Activated naive CD8-positive, alpha-beta T cell treated with anti-CD3 and anti-CD28 coated beads, Interleukin-2, amount 10 ng/mL, durations not matched to agents 7 days and 5 days (primary cell): ENCODE data around the gene CAD. TPM values are rescaled to one million over a fixed set of nuclear protein-coding genes. Genes with fewer than 3 reads are reported as not detected.
"Not testable (repeated sequence)": the region's sequence is repeated elsewhere in the genome, so short reads cannot be mapped to it uniquely, and the experiment has no call there.

ENCODE experiments used
- ATAC-seq: fragments of 150-1000 bp; cut with Tn5 transposase; one replicate; pipeline ENCODE4 v1.10.0; 2021; ENCODE audit warnings: low read depth, moderate library complexity
- POLR2A ChIA-PET: fragments of 350-600 bp; sonication (Branson Sonifier 250); formaldehyde crosslinking; loops from one replicate; lab custom pipeline; 2021; ENCODE audit warnings: antibody characterized with exemption; lab: Charles Lee
- DNase-seq: peaks from one replicate; pipeline ENCODE4 v3.0.0; 2021
- H3K27ac Mint-ChIP-seq: one replicate; pipeline ENCODE4 v1.8.0; 2022; ENCODE audit warnings: mild to moderate bottlenecking, mixed read lengths
- H3K27me3 Mint-ChIP-seq: one replicate; pipeline ENCODE4 v1.8.0; 2022; ENCODE audit warnings: mild to moderate bottlenecking, moderate library complexity, mixed read lengths
- H3K36me3 Mint-ChIP-seq: one replicate; pipeline ENCODE4 v1.8.0; 2021; ENCODE audit warnings: mild to moderate bottlenecking, mixed read lengths
- H3K4me1 Mint-ChIP-seq: one replicate; pipeline ENCODE4 v1.8.0; 2021; ENCODE audit warnings: mixed read lengths
- H3K4me3 Mint-ChIP-seq: one replicate; pipeline ENCODE4 v1.8.0; 2022; ENCODE audit warnings: mild to moderate bottlenecking, moderate library complexity, mixed read lengths
- H3K9me3 Mint-ChIP-seq: one replicate; pipeline ENCODE4 v1.8.0; 2021; ENCODE audit warnings: mixed read lengths
- total RNA-seq, 2 experiments: library from RNA; stranded (reverse); gene quantifications; one replicate each; pipeline ENCODE4 v1.2.3, GENCODE V29; 2021

The CAD gene
- total RNA-seq, 2 experiments from 2014 or later = 60.1 to 60.4 TPM

GRCh38 chr2:27271631-27272340 is 54.6 kb downstream of the CAD start:
- Mint-ChIP-seq H3K36me3 (no peaks in the 10 kb centered on the region), H3K4me3 (no peak overlapping the region), H3K27me3 (peaks cover 18% of the 10 kb centered on the region), H3K9me3 (no peaks in the 10 kb centered on the region), H3K4me1 (peaks cover 7% of the 10 kb centered on the region), H3K27ac (no peak overlapping the region)
- POLR2A ChIA-PET = no interaction called here
- no peak for DNase-seq
- no peak for ATAC-seq

GRCh38 chr2:27272537-27273522 is 55.7 kb downstream of the CAD start:
- ATAC-seq, H3K27ac Mint-ChIP-seq, H3K9me3 Mint-ChIP-seq, H3K4me1 Mint-ChIP-seq, H3K36me3 Mint-ChIP-seq, DNase-seq, H3K4me3 Mint-ChIP-seq: not testable (repeated sequence)
- H3K27me3 Mint-ChIP-seq = peaks cover 21% of the 10 kb centered on the region
- POLR2A ChIA-PET = interaction anchor here (0.6 kb wide), 1 partner anchor 89 kb away, joined by 3 read pairs; no protein-coding TSS in a partner anchor

GRCh38 chr2:27275211-27276150 is 58.3 kb downstream of the CAD start, which contains the start of gene DNAJC5G:
TSS of gene DNAJC5G (plus strand) at chr2:27275433. CDS start at chr2:27276729, 1,296 bp downstream.
- no peak within 1 kb of the TSS for H3K4me3 Mint-ChIP-seq
- H3K4me1 Mint-ChIP-seq = peaks cover 11% of the 10 kb centered on the region
- no peaks in the 10 kb centered on the region for H3K36me3 Mint-ChIP-seq
- DNase-seq (no peak), ATAC-seq (no peak)
- H3K9me3 Mint-ChIP-seq = no peaks in the 10 kb centered on the region
- H3K27ac Mint-ChIP-seq = no peak within 1 kb of the TSS
- H3K27me3 Mint-ChIP-seq = peaks cover 12% of the 10 kb centered on the region
- POLR2A ChIA-PET = no interaction called here

GRCh38 chr2:27278010-27278409 is 60.8 kb downstream of the CAD start:
- POLR2A ChIA-PET = no interaction called here
- Mint-ChIP-seq H3K36me3 (no peaks in the 10 kb centered on the region), H3K4me1 (peaks cover 6% of the 10 kb centered on the region), H3K27ac (no peak overlapping the region), H3K4me3 (no peak overlapping the region), H3K9me3 (no peaks in the 10 kb centered on the region), H3K27me3 (peaks cover 14% of the 10 kb centered on the region)
- no peak for ATAC-seq
- no peak for DNase-seq

- Mint-ChIP-seq H3K27ac (no peak overlapping the region), H3K36me3 (no peaks in the 10 kb centered on the region), H3K27me3 (peaks cover 21% of the 10 kb centered on the region), H3K4me1 (peaks cover 4% of the 10 kb centered on the region), H3K4me3 (no peak overlapping the region), H3K9me3 (no peaks in the 10 kb centered on the region)
- DNase-seq = no peak
- POLR2A ChIA-PET = no interaction called here
- ATAC-seq = no peak
Observed at GRCh38 chr2:27280826-27281225, 63.7 kb downstream of the CAD start.

GRCh38 chr2:27281442-27281841 is 64.3 kb downstream of the CAD start:
- DNase-seq (no peak), ATAC-seq (no peak)
- H3K4me3 Mint-ChIP-seq = no peak overlapping the region
- no peak overlapping the region for H3K27ac Mint-ChIP-seq
- POLR2A ChIA-PET = no interaction called here
- H3K27me3 Mint-ChIP-seq = peaks cover 26% of the 10 kb centered on the region
- H3K9me3 Mint-ChIP-seq = no peaks in the 10 kb centered on the region
- H3K4me1 Mint-ChIP-seq = peaks cover 4% of the 10 kb centered on the region
- no peaks in the 10 kb centered on the region for H3K36me3 Mint-ChIP-seq

GRCh38 chr2:27281855-27282559 is 64.8 kb downstream of the CAD start, which contains the start of gene TRIM54:
TSS of gene TRIM54 (plus strand) at chr2:27282429. CDS start at chr2:27282732, 303 bp downstream.
- Mint-ChIP-seq H3K27me3 (peaks cover 32% of the 10 kb centered on the region), H3K4me3 (no peak within 1 kb of the TSS), H3K36me3 (no peaks in the 10 kb centered on the region), H3K4me1 (peaks cover 4% of the 10 kb centered on the region), H3K27ac (no peak within 1 kb of the TSS), H3K9me3 (no peaks in the 10 kb centered on the region)
- DNase-seq (no peak), ATAC-seq (no peak)
- POLR2A ChIA-PET = interaction anchor here (0.5 kb wide), 1 partner anchor 223 kb away, joined by 6 read pairs; no protein-coding TSS in a partner anchor

GRCh38 chr2:27282892-27283291 is 65.7 kb downstream of the CAD start:
- Mint-ChIP-seq H3K4me3 (no peak overlapping the region), H3K27me3 (peaks cover 37% of the 10 kb centered on the region), H3K4me1 (peaks cover 4% of the 10 kb centered on the region), H3K36me3 (no peaks in the 10 kb centered on the region), H3K9me3 (no peaks in the 10 kb centered on the region), H3K27ac (no peak overlapping the region)
- ATAC-seq (no peak), DNase-seq (no peak)
- POLR2A ChIA-PET = interaction anchor here (0.6 kb wide), 1 partner anchor 17 kb away, joined by 3 read pairs; no protein-coding TSS in a partner anchor

- peaks cover 43% of the 10 kb centered on the region for H3K27me3 Mint-ChIP-seq
- H3K36me3 Mint-ChIP-seq = no peaks in the 10 kb centered on the region
- peaks cover under 1% of the 10 kb centered on the region for H3K4me1 Mint-ChIP-seq
- no peak for ATAC-seq
- no peak overlapping the region for H3K4me3 Mint-ChIP-seq
- H3K9me3 Mint-ChIP-seq = no peaks in the 10 kb centered on the region
- no peak for DNase-seq
- POLR2A ChIA-PET = no interaction called here
- H3K27ac Mint-ChIP-seq = no peak overlapping the region
Observed at GRCh38 chr2:27284996-27285395, 67.8 kb downstream of the CAD start.

GRCh38 chr2:27285481-27285880 is 68.3 kb downstream of the CAD start:
- Mint-ChIP-seq H3K9me3 (no peaks in the 10 kb centered on the region), H3K27me3 (peaks cover 43% of the 10 kb centered on the region), H3K4me1 (no peaks in the 10 kb centered on the region), H3K36me3 (no peaks in the 10 kb centered on the region), H3K4me3 (no peak overlapping the region), H3K27ac (no peak overlapping the region)
- DNase-seq (no peak), ATAC-seq (no peak)
- POLR2A ChIA-PET = no interaction called here

- Mint-ChIP-seq H3K27me3 (peaks cover 56% of the 10 kb centered on the region), H3K27ac (no peak overlapping the region), H3K36me3 (no peaks in the 10 kb centered on the region), H3K4me1 (no peaks in the 10 kb centered on the region), H3K4me3 (no peak overlapping the region), H3K9me3 (no peaks in the 10 kb centered on the region)
- POLR2A ChIA-PET = no interaction called here
- no peak for ATAC-seq
- DNase-seq = no peak
Observed at GRCh38 chr2:27288610-27289009, 71.4 kb downstream of the CAD start.

- peaks cover 51% of the 10 kb centered on the region for H3K27me3 Mint-ChIP-seq
Observed at GRCh38 chr2:27290549-27290948, 73.4 kb downstream of the CAD start.

More at GRCh38 chr2:27290549-27290948, 73.4 kb downstream of the CAD start:
- no peaks in the 10 kb centered on the region for H3K4me1 Mint-ChIP-seq
- no peak overlapping the region for H3K27ac Mint-ChIP-seq
- ATAC-seq (no peak), DNase-seq (no peak)
- H3K4me3 Mint-ChIP-seq = no peak overlapping the region
- POLR2A ChIA-PET = no interaction called here
- no peaks in the 10 kb centered on the region for H3K36me3 Mint-ChIP-seq
- H3K9me3 Mint-ChIP-seq = no peaks in the 10 kb centered on the region
